H1 (cell line): ENCODE measurements around the gene NPAS4. TPM values are rescaled to one million over a fixed set of nuclear protein-coding genes. Genes with fewer than 3 reads are reported as not detected.

Experiments
- CTCF ChIA-PET: fragments of 300-600 bp; sonication (Branson Sonifier 250); formaldehyde crosslinking; loops from one replicate; lab custom pipeline; 2021; ENCODE audit not compliant: partially characterized antibody; lab: Charles Lee
- POLR2A ChIA-PET: fragments of 300-600 bp; sonication (Branson Sonifier 250); formaldehyde crosslinking; loops from one replicate; lab custom pipeline; 2021; ENCODE audit warnings: inconsistent platforms; ENCODE audit not compliant: partially characterized antibody; lab: Charles Lee
- DNase-seq, 2 experiments: peaks; one replicate each; pipeline versions ENCODE4 v3.0.0 to v3.0.0-alpha.2; 2010 to 2022; ENCODE audit warnings: low spot score in 2 of 2, low read depth in 1 of 2, mixed read lengths in 1 of 2
- FAIRE-seq: peaks from 2 replicates; lab custom pipeline; 2011; peaks lifted over from hg19 to GRCh38; lab: Jason Lieb, UNC
- H2AFZ ChIP-seq: 2 replicates; pipeline ENCODE4 v1.8.1; 2012; ENCODE audit warnings: low read length, inconsistent platforms
- H2AK5ac ChIP-seq: 2 replicates; pipeline ENCODE4 v1.6.1; 2013; ENCODE audit warnings: low read depth, low read length
- H2BK120ac ChIP-seq: replicated peaks from 2 replicates; pipeline ENCODE3; 2013; ENCODE audit warnings: low read depth, low read length, inconsistent platforms
- H2BK12ac ChIP-seq: 2 replicates; pipeline ENCODE4 v1.6.1; 2013; ENCODE audit warnings: low read depth, low read length
- H2BK15ac ChIP-seq: 2 replicates; pipeline ENCODE4 v1.6.1; 2013; ENCODE audit warnings: low read length
- H2BK20ac ChIP-seq: 2 replicates; pipeline ENCODE4 v1.6.1; 2013; ENCODE audit warnings: low read length
- H2BK5ac ChIP-seq: 2 replicates; pipeline ENCODE4 v1.6.1; 2013; ENCODE audit warnings: low read depth, low read length
- H3K14ac ChIP-seq: 2 replicates; pipeline ENCODE4 v1.6.1; 2013; ENCODE audit warnings: inconsistent platforms; ENCODE audit not compliant: insufficient read length
- H3K18ac ChIP-seq: 2 replicates; pipeline ENCODE4 v1.6.1; 2013; ENCODE audit warnings: low read length; ENCODE audit errors: extremely low read depth
- H3K23ac ChIP-seq: 2 replicates; pipeline ENCODE4 v1.6.1; 2013; ENCODE audit warnings: inconsistent platforms; ENCODE audit not compliant: insufficient read length
- H3K23me2 ChIP-seq: 2 replicates; pipeline ENCODE4 v1.6.1; 2013; ENCODE audit warnings: low read depth, low read length
- H3K27ac ChIP-seq: 2 replicates; pipeline ENCODE4 v1.6.1; 2011; ENCODE audit warnings: low read depth, low read length, inconsistent platforms
- H3K27me3 ChIP-seq, 4 experiments: replicated peaks in 1 of 4; 1 replicate in 1 of 4; 2 replicates in 3 of 4; pipeline versions ENCODE4 v1.6.1 to v1.8.1; 2011 to 2013; ENCODE audit warnings: low read length in 3 of 4, mild to moderate bottlenecking in 3 of 4, inconsistent platforms in 2 of 4, mixed read lengths in 2 of 4, moderate library complexity in 1 of 4; ENCODE audit not compliant: control insufficient read depth in 3 of 4, insufficient read depth in 3 of 4; ENCODE audit errors: extremely low read depth in 1 of 4
- H3K36me3 ChIP-seq, 4 experiments: 2 replicates each; pipeline versions ENCODE4 v1.6.1 to v1.8.1; 2011 to 2013; ENCODE audit warnings: mild to moderate bottlenecking in 4 of 4, low read length in 3 of 4, moderate library complexity in 2 of 4, control low read depth in 1 of 4, inconsistent platforms in 1 of 4; ENCODE audit not compliant: insufficient read depth in 4 of 4, control insufficient read depth in 2 of 4
- H3K4ac ChIP-seq: replicated peaks from 2 replicates; pipeline ENCODE3; 2013; ENCODE audit warnings: low read length, low read depth, mixed read lengths, inconsistent platforms; ENCODE audit not compliant: insufficient read length
- H3K4me1 ChIP-seq, 4 experiments: replicated peaks in 1 of 4; 1 replicate in 1 of 4; 2 replicates in 3 of 4; pipeline versions ENCODE4 v1.6.1 to v1.8.1; 2011 to 2013; ENCODE audit warnings: low read length in 3 of 4, inconsistent platforms in 2 of 4, mixed read lengths in 1 of 4; ENCODE audit not compliant: insufficient read depth in 4 of 4, control insufficient read depth in 3 of 4
- H3K4me2 ChIP-seq, 2 experiments: 2 replicates each; pipeline versions ENCODE4 v1.6.1 to v1.8.1; 2011 to 2013; ENCODE audit warnings: low read depth in 2 of 2, low read length in 2 of 2, control low read depth in 1 of 2, inconsistent platforms in 1 of 2, mild to moderate bottlenecking in 1 of 2; ENCODE audit not compliant: insufficient read depth in 1 of 2
- H3K4me3 ChIP-seq, 4 experiments: fragments of 200-600, 300-600 bp in 1 of 4; sonication (generic), shearing (Covaris generic), sonication (Bioruptor Twin) in 1 of 4; 2 replicates each; pipeline versions ENCODE4 v1.5.1 to v1.8.1; 2011 to 2016; ENCODE audit warnings: low read length in 4 of 4, low read depth in 3 of 4, control low read depth in 2 of 4, inconsistent platforms in 2 of 4, mild to moderate bottlenecking in 2 of 4, mixed read lengths in 1 of 4, moderate library complexity in 1 of 4; ENCODE audit not compliant: insufficient read depth in 2 of 4; ENCODE audit errors: extremely low read depth in 1 of 4
- H3K56ac ChIP-seq: replicated peaks from 2 replicates; pipeline ENCODE3; 2013; ENCODE audit warnings: low read depth, mild to moderate bottlenecking, mixed read lengths, low read length, inconsistent platforms; ENCODE audit not compliant: insufficient read length
- H3K79me1 ChIP-seq: 2 replicates; pipeline ENCODE4 v1.6.1; 2013; ENCODE audit warnings: low read depth, low read length, control low read depth
- H3K79me2 ChIP-seq, 2 experiments: 2 replicates each; pipeline versions ENCODE4 v1.6.1 to v1.8.1; 2012 to 2013; ENCODE audit warnings: low read length in 2 of 2, mild to moderate bottlenecking in 2 of 2, inconsistent platforms in 1 of 2; ENCODE audit not compliant: insufficient read depth in 2 of 2, control insufficient read depth in 1 of 2
- H3K9ac ChIP-seq, 4 experiments: replicated peaks in 1 of 4; 1 replicate in 1 of 4; 2 replicates in 3 of 4; pipeline versions ENCODE4 v1.6.1 to v1.8.1; 2011 to 2013; ENCODE audit warnings: low read depth in 3 of 4, low read length in 3 of 4, control low read depth in 2 of 4, mild to moderate bottlenecking in 2 of 4, moderate library complexity in 2 of 4, inconsistent platforms in 1 of 4; ENCODE audit errors: extremely low read depth in 1 of 4
- H3K9me3 ChIP-seq, 2 experiments: 2 replicates each; pipeline versions ENCODE4 v1.6.1 to v1.8.1; 2012 to 2013; ENCODE audit warnings: mild to moderate bottlenecking in 2 of 2, moderate library complexity in 2 of 2, control low read depth in 1 of 2, inconsistent platforms in 1 of 2, low read depth in 1 of 2, low read length in 1 of 2, mixed read lengths in 1 of 2; ENCODE audit not compliant: insufficient read depth in 2 of 2
- H4K20me1 ChIP-seq, 2 experiments: replicated peaks in 1 of 2; 2 replicates each; pipeline versions ENCODE3 to v1.8.1; 2011 to 2013; ENCODE audit warnings: inconsistent platforms in 2 of 2, low read length in 2 of 2, mild to moderate bottlenecking in 1 of 2; ENCODE audit not compliant: insufficient read depth in 2 of 2, control insufficient read depth in 1 of 2
- H4K5ac ChIP-seq: 2 replicates; pipeline ENCODE4 v1.6.1; 2013; ENCODE audit warnings: low read length, low read depth, mixed read lengths, inconsistent platforms; ENCODE audit not compliant: insufficient read length
- H4K8ac ChIP-seq: 2 replicates; pipeline ENCODE4 v1.8.0; 2013; ENCODE audit warnings: mild to moderate bottlenecking, moderate library complexity, low read length, inconsistent platforms; ENCODE audit not compliant: insufficient read depth; ENCODE audit errors: extremely low read depth
- H4K91ac ChIP-seq: replicated peaks from 2 replicates; pipeline ENCODE3; 2013; ENCODE audit warnings: low read length, mixed read lengths, inconsistent platforms; ENCODE audit not compliant: insufficient read length
- CBX5 ChIP-seq: fragments of 300-800, 300-1000 bp; sonication (generic); IDR thresholded peaks from 2 replicates; pipeline ENCODE4 v1.7.1; 2016; ENCODE audit warnings: antibody characterized with exemption, low read length, low read depth
- CEBPB ChIP-seq: IDR thresholded peaks from 2 replicates; pipeline ENCODE4 v1.6.1; 2012; ENCODE audit warnings: low read depth, low read length
- CHD2 ChIP-seq: IDR thresholded peaks from 2 replicates; pipeline ENCODE4 v1.6.1; 2012; ENCODE audit warnings: low read length, improper control_type of control experiment
- CREB1 ChIP-seq: IDR thresholded peaks from 2 replicates; pipeline ENCODE4 v1.6.1; 2012; ENCODE audit warnings: inconsistent platforms
- MAFK ChIP-seq: IDR thresholded peaks from 2 replicates; pipeline ENCODE4 v1.6.1; 2012; ENCODE audit warnings: low read depth, mild to moderate bottlenecking, improper control_type of control experiment, low read length
- POLR2AphosphoS5 ChIP-seq: IDR thresholded peaks from 2 replicates; pipeline ENCODE4 v1.6.1; 2011; ENCODE audit warnings: low read depth, low read length
- RXRA ChIP-seq: IDR thresholded peaks from 2 replicates; pipeline ENCODE4 v1.6.1; 2011; ENCODE audit warnings: low read depth, mild to moderate bottlenecking, low read length, moderate library complexity; ENCODE audit not compliant: insufficient read depth
- SIRT6 ChIP-seq: IDR thresholded peaks from one replicate; pipeline ENCODE4 v1.7.1; 2012; ENCODE audit warnings: low read length, inconsistent platforms
- YY1 ChIP-seq: IDR thresholded peaks from 2 replicates; pipeline ENCODE4 v1.6.1; 2011; ENCODE audit warnings: low read depth, mild to moderate bottlenecking, low read length
- ZNF274 ChIP-seq: IDR thresholded peaks from 2 replicates; pipeline ENCODE4 v1.7.0; 2012; ENCODE audit warnings: low read length, borderline replicate concordance; ENCODE audit errors: extremely low read depth
- WGBS, 2 experiments: shearing (Covaris generic) in 1 of 2; methylation state at CpG; one replicate each; pipeline versions ENCODE4 v1.1.6 to v1.1.7; 2013 to 2015; ENCODE audit warnings: low lambda C conversion rate in 2 of 2, mixed read lengths in 2 of 2, inconsistent platforms in 1 of 2, low coverage in 1 of 2, missing lambda C conversion rate in 1 of 2; ENCODE audit not compliant: insufficient replicate concordance in 2 of 2, insufficient coverage in 1 of 2, insufficient read length in 1 of 2; ENCODE audit errors: extremely low coverage in 1 of 2, missing lambda C conversion rate in 1 of 2; 5-methylcytosine and 5-hydroxymethylcytosine counted together
- polyA plus RNA-seq, 7 experiments: library from polyadenylated mRNA; depleted of rRNA in 3 of 7; stranded (reverse) in 5 of 7; unstranded in 2 of 7; fragments of >200 nt in 5 of 7; fragments of 200-250 nt in 2 of 7; gene quantifications; 1 replicate in 5 of 7; 2 replicates in 1 of 7; 4 replicates in 1 of 7; pipeline versions ENCODE4 v1.2.1 to v1.2.3, GENCODE V29; 2011 to 2013; ENCODE audit warnings: missing spikeins in 2 of 7, mixed read lengths in 2 of 7
- total RNA-seq: library from RNA; stranded (reverse); fragmentation: NEBNext Ultra II Directional; extraction: Animal tissue kit (Norgen Biotek cat#: 25700); gene quantifications from 2 replicates; pipeline ENCODE4 v1.2.1, GENCODE V29; 2021
- TF ChIP-seq, protein P1 (sequence below), 3 experiments: IDR thresholded peaks; 1 replicate in 2 of 3; 2 replicates in 1 of 3; pipeline versions ENCODE4 v1.5.1 to v1.6.1; 2011; ENCODE audit warnings: low read length in 3 of 3, mild to moderate bottlenecking in 3 of 3, inconsistent platforms in 2 of 3, low read depth in 1 of 3, moderate library complexity in 1 of 3; ENCODE audit not compliant: insufficient read depth in 1 of 3; ENCODE audit errors: control extremely low read depth in 1 of 3

Gene NPAS4
- total and polyA plus RNA-seq, 2 of the 8 experiments (the other 6 are each of a cell fraction or from before 2014, with no cell fraction given): 0.73 to 0.99 TPM

DNA sequence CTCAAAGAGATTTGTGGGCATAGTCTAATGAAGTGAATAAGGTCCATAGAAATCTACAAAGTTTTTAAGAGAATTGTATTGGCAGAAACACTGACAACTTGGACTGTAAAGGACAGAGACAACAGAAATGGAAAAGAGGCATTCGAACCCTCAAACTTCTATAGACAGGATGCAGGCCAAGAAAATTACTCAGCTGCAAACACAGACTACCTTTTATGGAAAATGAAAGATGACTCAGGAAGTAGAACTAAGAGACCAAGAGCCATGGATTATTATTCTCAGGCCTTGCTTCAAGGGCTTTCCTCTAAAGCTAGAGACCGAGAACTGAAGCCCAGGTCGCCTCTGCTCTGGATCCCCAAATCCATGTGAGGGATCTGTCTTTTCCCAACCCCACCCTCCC lies 42.1 kb downstream of the NPAS4 start:
- Histone ChIP-seq H3K9ac (no peak overlapping the region), H3K36me3 (no peaks in the 10 kb centered on the region; a peak in 1 of 8 replicates), H2AFZ (no peak overlapping the region), H3K23ac (no peak overlapping the region), H4K91ac (no peak overlapping the region), H3K4me2 (no peak overlapping the region), H2BK15ac (no peak overlapping the region), H3K4me3 (no peak overlapping the region), H2BK5ac (no peak overlapping the region), H4K5ac (no peak overlapping the region), H3K9me3 (peaks cover 4% of the 10 kb centered on the region in 2 experiments; a peak in 2 of 4 replicates), H3K23me2 (peaks cover 13% of the 10 kb centered on the region), H3K79me1 (no peaks in the 10 kb centered on the region), H3K4ac (no peak overlapping the region), H3K14ac (no peak overlapping the region), H3K56ac (no peak overlapping the region), H2AK5ac (no peak overlapping the region), H3K4me1 (peaks cover 3 to 18% (median 12%) of the 10 kb centered on the region in 4 experiments), H3K79me2 (no peaks in the 10 kb centered on the region), H2BK20ac (no peak overlapping the region), H3K18ac (no peak overlapping the region), H3K27me3 (no peaks in the 10 kb centered on the region), H4K20me1 (no peaks in the 10 kb centered on the region), H3K27ac (no peak overlapping the region), H4K8ac (no peak overlapping the region), H2BK12ac (no peak overlapping the region), H2BK120ac (no peak overlapping the region)
- no peak for DNase-seq
- no peak for FAIRE-seq
- WGBS, 2 experiments: 97% methylated on average over 3 of the region's 3 CpGs; no CpG with 5 or more reads in 1 of the 2 experiments
- POLR2A ChIA-PET: interaction anchor here (1.2 kb wide), 1 partner anchor 17 kb away, joined by 3 read pairs; the partner anchor contains the start of gene DPP3
- CTCF ChIA-PET: interaction anchor here (1.0 to 2.3 kb wide), 4 partner anchors 24 to 215 kb away, joined by 3 to 11 read pairs (median 7); partner anchors contain the start of genes MRPL11 and RBM4B
- TF ChIP-seq CREB1 (no peak), CHD2 (no peak), ZNF274 (no peak), CEBPB (no peak), POLR2AphosphoS5 (no peak), RXRA (no peak), CBX5 (no peak), YY1 (no peak), SIRT6 (no peak), MAFK (no peak)
- TF ChIP-seq, protein P1, sequence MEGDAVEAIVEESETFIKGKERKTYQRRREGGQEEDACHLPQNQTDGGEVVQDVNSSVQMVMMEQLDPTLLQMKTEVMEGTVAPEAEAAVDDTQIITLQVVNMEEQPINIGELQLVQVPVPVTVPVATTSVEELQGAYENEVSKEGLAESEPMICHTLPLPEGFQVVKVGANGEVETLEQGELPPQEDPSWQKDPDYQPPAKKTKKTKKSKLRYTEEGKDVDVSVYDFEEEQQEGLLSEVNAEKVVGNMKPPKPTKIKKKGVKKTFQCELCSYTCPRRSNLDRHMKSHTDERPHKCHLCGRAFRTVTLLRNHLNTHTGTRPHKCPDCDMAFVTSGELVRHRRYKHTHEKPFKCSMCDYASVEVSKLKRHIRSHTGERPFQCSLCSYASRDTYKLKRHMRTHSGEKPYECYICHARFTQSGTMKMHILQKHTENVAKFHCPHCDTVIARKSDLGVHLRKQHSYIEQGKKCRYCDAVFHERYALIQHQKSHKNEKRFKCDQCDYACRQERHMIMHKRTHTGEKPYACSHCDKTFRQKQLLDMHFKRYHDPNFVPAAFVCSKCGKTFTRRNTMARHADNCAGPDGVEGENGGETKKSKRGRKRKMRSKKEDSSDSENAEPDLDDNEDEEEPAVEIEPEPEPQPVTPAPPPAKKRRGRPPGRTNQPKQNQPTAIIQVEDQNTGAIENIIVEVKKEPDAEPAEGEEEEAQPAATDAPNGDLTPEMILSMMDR (IDR thresholded peaks at IDR 0.05; ENCODE audit: control extremely low read depth in 1 of 3, insufficient read depth in 1 of 3, low read depth in 1 of 3, low read length in 3 of 3): no peak
